ENCODE results near the gene RBMY1B.
"Not testable (repeated sequence)": the region's sequence is repeated elsewhere in the genome, so short reads cannot be mapped to it uniquely, and the experiment has no call there.

The RBMY1B gene

DNA sequence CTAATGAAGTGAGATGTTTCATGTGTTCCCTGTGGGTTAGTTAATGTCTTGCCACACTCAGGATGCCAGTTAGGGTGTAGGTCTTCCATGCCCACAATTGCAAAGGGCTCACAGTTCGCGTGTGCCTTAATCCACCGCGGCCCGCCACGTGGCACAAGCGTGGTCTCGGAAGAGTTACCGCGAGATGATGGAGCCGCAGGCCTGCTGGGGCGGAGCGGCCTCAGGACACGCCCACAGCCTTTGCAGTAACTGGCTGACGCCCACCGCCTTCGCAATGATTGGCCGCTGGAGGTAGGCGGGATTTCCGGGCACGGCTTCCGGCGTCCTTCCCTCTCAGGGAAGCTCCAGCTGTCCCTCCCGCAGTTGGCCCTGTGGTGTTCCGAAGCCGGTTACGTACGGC is at the start of gene RBMY1B:
Gene RBMY1B, plus strand, starts transcription at position 301 of the 400 bp plus-strand sequence. CDS start 2,013 bp downstream, outside the sequence.
- not testable (repeated sequence) for DNase-seq (ENCODE audit: low read depth); H3K4me3 ChIP-seq (ENCODE audit: low read length)

DNA sequence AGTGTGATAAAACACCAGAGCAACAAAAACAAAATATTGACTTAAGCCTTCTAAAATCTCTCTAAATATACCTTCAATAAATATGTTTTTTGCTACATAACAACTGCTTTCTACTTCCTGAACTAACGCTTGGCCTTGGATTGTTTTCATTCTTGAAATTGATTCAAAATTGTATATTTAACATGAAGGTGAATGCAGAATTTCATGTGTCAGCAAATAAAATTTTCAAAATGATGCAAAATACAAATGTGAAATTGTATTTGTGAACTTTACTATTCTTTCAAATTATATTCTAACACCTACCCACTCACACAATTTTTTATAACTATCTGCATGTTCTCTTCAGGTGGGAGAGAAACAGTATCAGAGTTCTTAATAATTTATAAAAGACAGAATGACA is 48.2 kb upstream of the RBMY1B start:
- DNase-seq (ENCODE audit: low read depth); H3K4me3 ChIP-seq (ENCODE audit: low read length): not testable (repeated sequence)

DNA sequence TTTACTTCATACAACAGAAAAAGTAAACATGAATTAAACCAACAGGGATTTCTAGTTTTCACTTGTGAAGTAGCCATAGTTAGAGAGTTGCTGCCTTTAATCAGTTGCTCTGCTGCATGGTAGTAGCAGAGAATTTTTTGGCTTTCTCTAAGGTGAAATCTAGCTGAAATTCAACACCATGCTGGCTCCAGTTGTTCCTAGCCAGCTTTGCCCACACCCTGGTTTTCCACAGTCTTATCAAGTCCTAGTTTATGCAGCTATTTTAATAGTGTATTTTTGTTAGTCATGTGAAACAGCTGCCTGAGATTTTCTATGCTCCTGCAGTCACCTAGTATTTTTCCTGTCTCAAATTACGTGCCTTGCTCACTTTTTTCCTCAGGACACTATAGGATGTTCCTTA is 28.2 kb upstream of the RBMY1B start:
- DNase-seq (ENCODE audit: low read depth) = no peak
- TF ChIP-seq, protein P1, sequence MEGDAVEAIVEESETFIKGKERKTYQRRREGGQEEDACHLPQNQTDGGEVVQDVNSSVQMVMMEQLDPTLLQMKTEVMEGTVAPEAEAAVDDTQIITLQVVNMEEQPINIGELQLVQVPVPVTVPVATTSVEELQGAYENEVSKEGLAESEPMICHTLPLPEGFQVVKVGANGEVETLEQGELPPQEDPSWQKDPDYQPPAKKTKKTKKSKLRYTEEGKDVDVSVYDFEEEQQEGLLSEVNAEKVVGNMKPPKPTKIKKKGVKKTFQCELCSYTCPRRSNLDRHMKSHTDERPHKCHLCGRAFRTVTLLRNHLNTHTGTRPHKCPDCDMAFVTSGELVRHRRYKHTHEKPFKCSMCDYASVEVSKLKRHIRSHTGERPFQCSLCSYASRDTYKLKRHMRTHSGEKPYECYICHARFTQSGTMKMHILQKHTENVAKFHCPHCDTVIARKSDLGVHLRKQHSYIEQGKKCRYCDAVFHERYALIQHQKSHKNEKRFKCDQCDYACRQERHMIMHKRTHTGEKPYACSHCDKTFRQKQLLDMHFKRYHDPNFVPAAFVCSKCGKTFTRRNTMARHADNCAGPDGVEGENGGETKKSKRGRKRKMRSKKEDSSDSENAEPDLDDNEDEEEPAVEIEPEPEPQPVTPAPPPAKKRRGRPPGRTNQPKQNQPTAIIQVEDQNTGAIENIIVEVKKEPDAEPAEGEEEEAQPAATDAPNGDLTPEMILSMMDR (conservative IDR thresholded peaks at IDR 0.05; ENCODE audit: low read depth, low read length) = no peak
- no peak overlapping the region for H3K4me3 ChIP-seq (ENCODE audit: low read length)

DNA sequence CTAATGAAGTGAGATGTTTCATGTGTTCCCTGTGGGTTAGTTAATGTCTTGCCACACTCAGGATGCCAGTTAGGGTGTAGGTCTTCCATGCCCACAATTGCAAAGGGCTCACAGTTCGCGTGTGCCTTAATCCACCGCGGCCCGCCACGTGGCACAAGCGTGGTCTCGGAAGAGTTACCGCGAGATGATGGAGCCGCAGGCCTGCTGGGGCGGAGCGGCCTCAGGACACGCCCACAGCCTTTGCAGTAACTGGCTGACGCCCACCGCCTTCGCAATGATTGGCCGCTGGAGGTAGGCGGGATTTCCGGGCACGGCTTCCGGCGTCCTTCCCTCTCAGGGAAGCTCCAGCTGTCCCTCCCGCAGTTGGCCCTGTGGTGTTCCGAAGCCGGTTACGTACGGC is 23.4 kb downstream of the RBMY1B start, which contains the start of gene RBMY1A1:
Gene RBMY1A1, plus strand, starts transcription at position 301 of the 400 bp plus-strand sequence. CDS start 2,013 bp downstream, outside the sequence.
- DNase-seq (ENCODE audit: low read depth); H3K4me3 ChIP-seq (ENCODE audit: low read length): not testable (repeated sequence)

DNA sequence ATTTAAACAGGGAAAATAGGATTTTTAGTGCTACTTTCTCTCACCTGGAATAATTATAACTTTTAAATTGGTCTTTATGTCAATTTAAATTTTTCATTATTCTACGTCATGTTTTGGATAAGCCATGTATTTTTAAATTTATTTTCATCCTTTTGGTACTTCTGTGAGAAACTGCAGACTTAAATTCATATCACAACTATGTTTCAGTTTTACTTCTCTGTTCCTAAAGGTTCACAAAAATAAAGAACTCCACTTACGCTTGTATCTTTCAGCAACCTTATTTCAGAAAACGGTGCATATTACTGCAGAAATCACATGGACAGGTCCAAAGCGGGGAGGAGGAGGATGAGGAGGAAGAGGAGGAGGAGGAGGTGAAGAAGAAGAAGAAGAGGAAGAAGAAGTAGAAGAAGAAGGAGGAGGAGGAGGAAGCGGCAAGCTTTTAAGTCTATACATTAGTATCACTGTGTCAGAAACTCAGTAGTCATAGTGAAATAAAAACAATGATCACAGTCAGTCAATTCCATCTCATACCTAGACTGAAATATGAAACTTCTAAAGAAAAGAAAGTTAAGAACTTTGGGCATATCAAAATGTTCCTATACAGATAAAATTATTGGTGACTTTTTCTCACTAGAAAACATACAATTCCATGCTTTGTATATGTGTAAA is 48.3 kb downstream of the RBMY1B start:
- DNase-seq (ENCODE audit: low read depth); H3K4me3 ChIP-seq (ENCODE audit: low read length): not testable (repeated sequence)
